Embryonic facial prominence (tissue), 1 donor: ENCODE measurements around the gene ZNF577.

Experiments used
- DNase-seq: peaks from one replicate; pipeline ENCODE4 v3.0.0-alpha.2; 2016; ENCODE audit errors: extremely low spot score

ZNF577 gene

GRCh38 chr19:51861870-51862622, 25.7 kb downstream of the ZNF577 start:
- DNase-seq: no peak

DNA sequence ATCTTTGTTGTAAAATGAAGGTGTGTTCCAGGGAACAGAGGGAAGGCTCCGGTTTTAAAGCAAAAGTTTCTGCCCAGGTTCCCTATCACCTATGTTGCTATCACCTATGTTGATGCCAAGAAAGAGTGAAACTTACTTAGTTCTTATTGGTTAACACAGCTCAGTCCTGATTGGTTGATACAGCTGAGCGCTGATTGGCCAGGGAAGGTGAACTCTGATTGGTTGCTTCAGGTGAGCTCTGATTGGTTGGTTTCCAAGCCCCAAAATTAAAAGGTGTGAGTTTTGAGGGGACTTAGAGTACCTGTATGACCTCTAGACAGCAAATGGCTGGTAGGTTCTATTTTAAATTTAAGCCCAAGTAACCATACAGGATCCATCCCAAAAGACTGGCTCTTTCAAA, 50.6 kb downstream of the ZNF577 start:
- no peak for DNase-seq

DNA sequence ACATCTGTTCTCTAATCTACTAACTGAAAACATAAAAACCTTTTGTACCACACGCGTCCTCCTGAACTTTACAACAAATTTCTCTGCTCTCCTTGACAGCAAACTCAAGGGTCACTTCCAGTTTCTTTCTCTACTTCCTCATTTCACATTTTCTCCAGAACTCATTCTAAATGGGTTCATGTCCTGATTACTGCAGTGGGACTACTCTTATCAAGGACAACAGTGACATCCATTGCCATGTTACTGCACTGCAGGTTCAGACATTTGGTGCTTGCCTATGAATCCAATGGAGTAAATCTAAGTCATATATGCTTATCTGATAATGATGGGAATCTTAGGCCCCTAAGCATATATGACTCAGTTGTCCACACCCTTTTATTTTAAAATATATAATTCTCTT, 57.5 kb downstream of the ZNF577 start:
- no peak for DNase-seq

- no peak for DNase-seq
These were observed 63.3 kb downstream of the ZNF577 start for GRCh38 chr19:51824281-51825005.

- no peak for DNase-seq
These were observed 64.8 kb downstream of the ZNF577 start for GRCh38 chr19:51822946-51823345.

DNA sequence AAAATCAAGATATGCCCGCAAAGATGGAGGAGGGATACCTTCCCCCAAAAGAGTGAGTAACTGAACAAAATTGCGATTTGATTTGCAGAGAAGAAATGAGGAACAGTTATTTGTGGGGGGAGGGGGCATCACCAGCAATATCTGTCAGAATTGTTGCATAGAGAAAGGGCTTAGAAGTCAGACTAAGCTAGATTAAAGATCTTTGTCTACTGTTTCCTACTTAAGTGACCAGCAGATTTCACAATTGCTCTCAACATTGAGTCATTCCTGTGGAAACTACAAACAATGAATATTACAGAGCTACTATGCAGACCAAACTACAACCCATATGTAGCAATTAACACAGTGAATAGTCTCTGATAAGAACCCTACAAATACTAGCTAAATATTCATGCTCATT, 65.4 kb downstream of the ZNF577 start:
- no peak for DNase-seq

- DNase-seq: no peak
These were observed 65.8 kb downstream of the ZNF577 start for GRCh38 chr19:51821921-51822320.

- no peak for DNase-seq
These were observed 66.3 kb downstream of the ZNF577 start for GRCh38 chr19:51821456-51821855.
